ENCODE results near the gene ZFP36L2.

Gene ZFP36L2, protein sequence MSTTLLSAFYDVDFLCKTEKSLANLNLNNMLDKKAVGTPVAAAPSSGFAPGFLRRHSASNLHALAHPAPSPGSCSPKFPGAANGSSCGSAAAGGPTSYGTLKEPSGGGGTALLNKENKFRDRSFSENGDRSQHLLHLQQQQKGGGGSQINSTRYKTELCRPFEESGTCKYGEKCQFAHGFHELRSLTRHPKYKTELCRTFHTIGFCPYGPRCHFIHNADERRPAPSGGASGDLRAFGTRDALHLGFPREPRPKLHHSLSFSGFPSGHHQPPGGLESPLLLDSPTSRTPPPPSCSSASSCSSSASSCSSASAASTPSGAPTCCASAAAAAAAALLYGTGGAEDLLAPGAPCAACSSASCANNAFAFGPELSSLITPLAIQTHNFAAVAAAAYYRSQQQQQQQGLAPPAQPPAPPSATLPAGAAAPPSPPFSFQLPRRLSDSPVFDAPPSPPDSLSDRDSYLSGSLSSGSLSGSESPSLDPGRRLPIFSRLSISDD

DNA sequence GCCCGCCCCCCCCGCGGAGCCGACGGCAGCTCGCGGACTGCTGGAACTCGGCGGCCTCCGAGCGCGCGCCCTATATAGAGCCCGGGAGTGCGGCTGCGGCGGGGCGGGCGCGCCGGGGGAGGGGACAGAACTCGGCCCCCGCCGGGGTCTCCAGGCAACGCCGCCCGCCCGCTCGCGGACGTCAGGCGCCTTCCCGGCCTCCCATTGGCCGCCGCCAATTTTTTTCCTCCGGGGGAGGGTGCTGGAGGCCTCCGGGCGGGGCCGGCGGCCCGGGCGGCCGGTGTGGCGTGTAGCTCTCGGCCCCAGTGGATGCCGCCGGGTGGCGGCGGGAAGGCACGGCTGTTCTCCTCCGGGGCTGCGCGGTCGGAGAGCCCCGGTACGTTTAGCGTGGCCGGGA, at the start of gene ZFP36L2:
Gene ZFP36L2 (minus strand): TSS at position 49 of the 397 bp plus-strand sequence. CDS start 291 bp downstream, outside the sequence.
- peak; percentile 96 for DNase-seq

DNA sequence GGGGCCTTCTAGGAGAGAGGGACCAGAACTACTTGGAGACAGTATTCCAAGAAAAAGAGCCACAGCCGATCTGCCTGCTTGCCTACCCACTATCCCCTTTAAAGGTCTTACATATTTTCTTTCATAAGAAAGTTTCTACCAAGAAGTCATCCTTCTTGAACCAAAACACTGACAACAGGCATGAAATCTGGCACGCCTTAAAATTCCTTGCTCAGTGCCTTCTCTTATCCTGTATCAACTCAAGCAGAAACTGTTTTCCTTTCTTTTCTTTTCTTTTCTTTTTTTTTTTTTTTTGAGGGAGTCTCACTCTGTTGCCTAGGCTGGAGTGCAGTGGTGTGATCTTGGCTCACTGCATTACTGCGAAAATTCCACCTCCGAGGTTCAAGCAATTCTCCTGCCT, 48.3 kb upstream of the ZFP36L2 start:
- no peak for DNase-seq

DNA sequence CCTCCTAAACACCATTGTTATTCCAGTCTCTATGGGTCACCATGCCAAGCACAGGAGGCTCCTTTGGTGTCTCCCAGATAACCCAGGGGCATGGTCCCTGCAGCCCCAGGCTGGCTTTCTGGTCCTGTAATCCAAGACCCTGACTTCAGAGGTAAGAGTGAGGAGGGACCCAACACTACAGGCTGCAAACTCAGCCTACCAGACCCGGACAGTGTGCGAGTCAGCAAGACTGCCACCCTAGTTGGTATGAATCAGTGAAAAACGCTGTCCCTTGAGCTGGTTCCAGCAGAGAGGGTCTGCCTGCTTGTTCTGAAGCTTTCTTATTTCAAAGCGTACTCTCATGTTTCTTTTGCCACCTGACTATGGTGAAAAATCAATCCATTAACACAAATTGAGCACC, 47.6 kb upstream of the ZFP36L2 start:
- DNase-seq: no peak

DNA sequence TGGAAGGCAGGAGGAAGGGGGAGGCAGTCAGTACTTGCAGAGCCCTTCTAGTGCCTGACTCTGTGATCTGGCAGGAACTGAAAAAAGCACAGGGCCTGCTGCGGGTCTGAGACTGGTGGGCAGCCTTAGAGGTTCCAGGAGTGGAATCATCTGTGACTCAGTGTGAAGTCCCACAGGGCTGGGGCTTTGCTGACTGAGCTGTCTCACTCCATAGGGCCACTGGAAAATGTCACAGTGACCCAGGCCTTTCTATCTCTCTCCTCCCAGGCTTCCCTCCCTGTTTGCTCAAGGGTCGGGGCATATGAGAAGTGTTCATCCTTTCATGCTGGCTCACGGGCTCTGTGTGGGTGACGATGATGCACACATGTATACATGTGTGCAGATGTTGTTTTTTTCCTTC, 47.1 kb upstream of the ZFP36L2 start:
- no peak for DNase-seq

DNA sequence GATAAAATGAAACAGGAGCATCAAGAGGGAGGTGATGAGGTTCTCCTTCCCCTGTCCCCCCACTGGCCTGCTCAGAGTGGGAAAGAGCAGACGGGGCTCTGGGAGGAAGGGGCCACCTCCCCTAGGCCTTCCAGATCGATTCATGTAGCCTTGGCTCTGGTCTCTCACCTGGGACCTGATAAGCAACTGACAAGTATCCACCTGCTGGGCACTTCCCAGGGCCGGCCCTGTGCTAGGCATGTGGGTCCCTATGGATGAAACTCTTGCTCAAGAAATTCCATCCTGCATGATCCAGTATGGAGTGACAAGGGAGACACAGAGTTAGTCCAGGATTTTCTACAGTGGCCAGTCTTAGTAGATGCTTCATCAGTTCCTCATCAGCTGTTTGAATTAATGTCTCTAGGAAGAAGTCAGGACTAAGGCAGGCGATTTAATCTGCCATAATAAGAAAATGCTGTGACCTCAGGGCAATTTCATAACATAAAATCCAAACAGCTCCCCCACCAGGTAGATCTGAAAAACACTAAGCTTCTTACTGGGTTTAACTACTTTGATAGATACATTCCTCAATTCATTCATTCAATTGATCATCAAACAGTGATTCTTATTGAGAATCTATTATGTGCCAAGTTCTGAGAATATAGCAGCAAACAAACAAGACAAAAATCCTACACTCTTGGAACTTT, 44.7 kb upstream of the ZFP36L2 start:
- no peak for DNase-seq

DNA sequence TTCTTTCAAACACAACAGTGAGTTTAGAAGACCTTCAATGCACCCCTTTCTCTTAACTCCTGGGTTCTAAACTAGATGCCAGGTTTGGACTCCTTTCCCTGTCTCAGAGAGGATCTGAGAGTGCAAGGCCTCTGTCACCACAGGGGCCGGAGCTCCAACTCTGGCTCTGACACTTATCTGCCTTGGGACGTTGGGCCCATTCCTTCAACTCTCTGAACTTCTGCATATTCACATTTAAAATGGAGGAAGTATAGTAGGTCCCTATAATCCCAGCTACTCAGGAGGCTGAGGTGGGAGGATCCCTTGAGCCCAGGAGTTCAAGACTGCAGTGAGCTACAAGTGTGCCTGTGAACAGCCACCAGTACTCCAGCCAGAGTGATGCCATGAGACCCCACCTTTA, 44.1 kb upstream of the ZFP36L2 start:
- DNase-seq: no peak

DNA sequence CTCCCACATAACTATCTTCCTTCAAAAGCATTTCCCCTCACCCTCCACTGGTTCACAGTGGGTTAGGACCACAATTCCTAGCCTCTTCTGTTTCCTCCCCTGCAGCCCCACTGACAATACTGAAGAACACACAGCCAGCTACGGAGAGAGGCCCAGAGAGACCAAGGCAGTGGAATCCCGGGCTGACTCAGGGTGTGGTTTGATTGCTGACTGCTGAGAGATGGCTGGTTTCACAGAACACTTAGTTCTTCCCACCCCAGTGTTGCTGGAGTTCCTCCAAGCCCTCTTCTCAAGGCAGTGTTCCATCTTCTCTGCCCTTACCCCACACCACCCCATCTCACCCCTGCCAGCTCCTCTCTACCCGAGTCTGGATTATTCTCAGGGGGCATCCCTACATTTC, 43.3 kb upstream of the ZFP36L2 start:
- no peak for DNase-seq

DNA sequence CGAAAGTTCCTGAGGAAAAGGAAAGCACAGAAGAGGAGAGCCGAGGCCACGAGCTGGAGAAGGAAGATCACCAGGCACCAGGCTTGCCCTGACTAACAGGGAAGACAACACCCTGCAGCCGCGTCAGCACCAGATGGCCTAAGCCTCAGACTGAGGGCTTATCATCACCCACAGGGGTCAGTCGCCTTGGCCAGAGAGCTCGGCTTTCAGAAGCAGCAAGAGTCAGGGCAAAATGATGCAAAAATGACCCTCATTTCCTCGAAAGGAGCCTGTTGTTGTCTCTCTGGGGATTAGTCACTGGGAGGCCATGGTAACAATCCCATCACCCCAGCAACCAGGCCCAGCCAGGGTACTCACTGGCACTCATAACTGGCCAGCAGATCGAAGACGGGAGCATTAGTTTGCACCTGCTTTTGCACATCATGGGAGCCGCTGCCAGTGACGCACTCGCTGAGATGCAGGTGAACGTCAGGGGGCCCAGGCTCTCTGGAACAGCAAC, 42.7 kb upstream of the ZFP36L2 start:
- no peak for DNase-seq

DNA sequence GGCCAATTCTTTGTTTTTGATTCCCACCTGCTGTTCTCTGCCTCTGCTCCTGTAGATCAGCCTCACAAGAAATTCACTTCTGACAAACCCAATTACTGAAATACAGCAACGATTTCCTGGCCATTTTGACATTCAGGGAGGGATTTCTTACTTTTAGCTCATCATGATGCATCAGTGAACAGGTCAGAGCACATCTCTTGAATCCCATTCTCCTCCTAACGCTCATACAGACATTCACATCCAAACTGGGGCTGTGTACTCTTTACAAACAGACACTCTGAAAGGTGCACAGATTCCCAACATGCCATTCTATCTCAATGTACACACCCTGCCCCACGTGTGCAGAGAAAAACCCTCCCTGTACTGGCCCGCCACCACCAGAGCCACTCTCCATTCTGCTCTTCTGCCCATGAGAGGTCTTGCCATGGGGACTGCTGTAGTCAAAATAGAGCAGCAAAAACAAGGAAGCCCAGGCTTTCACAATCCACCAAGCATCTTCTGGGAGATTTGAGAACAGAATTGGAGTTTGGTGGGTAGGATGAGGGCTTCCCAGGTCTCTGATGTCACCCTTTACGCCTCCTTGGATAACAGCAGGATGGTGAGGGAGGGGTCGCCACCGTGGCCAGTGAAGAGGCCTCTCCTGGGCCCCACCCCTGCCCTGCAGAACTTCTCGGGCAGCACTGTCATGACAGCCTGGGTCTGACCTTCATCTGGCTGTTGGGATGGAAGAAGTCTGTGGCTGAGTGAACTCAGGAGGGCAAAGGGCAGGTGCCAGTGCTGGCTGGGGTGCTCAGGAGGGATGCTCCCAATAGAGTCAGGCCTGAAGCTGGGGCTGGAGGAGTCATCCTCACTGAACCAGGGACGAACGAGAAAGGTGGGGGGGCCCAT, 41.9 kb upstream of the ZFP36L2 start:
- no peak for DNase-seq

DNA sequence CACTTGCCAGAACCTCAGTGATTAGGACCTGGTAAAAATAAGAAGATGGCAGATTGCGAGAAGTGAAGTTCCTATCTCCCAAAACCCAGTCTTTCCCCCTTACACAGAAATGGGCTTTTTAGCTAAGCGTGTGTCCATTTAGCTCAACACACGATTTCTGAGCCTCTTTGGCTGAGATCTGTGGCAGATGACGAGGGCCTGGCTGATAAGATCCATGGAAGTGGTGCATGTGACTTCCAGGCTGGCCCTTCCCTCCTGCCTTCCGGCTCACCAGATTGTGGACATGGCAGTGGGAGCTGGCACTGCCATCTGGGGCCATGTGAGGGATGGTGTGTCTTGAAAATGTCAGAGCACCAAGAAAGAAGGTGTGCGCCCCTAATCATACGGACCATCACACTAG, 41.0 kb upstream of the ZFP36L2 start:
- DNase-seq: no peak

DNA sequence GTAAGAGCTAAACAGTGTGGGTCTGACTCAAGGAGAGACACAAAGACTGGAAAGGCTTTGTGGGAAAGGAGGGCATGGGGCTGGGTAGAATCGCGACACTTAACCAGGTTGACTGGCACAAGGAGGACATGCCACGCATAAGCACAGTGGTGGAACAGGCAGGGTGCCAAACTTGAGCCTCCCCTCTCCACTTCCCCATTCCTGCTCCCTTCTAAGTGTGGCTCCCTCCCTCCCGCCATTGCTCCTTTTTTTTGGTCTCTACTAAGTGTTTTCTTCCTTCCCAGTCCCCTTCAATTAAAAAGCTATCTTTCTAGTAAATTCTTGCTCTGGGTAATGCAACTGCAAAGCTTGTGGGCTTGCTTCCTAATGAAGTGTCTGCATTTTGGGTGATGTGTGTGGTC, 40.3 kb upstream of the ZFP36L2 start:
- no peak for DNase-seq

DNA sequence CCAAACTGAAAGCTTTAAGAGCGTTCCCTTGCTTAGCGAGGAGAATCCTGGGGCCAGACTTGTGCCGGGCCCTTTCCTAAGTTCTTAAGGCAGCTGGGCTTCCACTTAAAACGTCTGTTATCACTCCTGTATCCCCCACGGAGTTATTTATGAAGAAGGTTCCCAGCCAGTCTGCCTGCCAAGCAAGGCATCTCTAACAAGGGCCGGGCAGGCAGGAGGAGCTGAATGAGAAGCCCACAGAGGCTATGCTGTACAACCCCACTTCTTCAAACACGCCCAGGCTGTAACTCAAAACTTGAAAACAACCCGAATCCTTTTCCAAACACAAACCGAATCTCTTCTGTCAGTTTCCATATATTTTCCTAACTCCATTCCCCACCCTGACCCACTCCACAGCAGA, 39.0 kb upstream of the ZFP36L2 start:
- DNase-seq: no peak

DNA sequence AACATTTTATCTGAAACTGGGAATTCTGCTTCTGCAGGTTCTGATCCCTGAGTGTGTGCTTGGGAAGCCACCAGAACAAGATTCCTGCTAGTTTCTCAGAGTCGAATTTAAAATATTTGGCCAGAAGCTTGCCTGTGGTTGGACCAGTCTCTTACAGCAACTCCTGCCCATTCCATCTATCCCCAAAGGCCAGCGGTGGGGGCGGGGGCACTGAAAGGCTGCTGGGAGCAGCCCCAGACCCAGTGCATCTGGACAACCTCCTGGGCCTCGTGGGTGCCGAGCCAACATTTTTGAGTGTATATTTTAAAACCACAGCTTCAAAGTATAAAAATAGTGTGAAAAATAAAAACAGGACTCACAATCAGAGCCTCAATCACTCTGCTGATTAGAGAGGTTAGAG, 38.6 kb upstream of the ZFP36L2 start:
- DNase-seq: no peak

DNA sequence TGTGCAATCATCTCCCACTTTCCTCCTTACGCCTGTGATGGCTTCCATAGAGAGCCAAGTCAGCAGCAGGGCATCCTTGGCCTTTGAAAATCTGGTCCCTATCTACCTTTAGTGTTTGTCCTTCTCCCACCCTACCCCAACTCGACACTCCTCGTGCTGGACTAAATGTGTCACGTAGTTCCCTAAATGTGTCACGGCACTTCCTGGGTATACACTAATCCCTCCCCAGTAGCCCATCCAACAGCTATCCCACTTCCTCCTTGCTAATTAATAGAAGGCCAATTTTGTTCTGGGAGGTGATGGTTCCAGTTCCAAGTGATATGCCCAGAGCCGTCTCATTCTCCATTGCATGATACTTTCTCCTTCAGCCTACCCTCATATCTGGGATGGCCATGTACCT, 36.5 kb upstream of the ZFP36L2 start:
- no peak for DNase-seq

DNA sequence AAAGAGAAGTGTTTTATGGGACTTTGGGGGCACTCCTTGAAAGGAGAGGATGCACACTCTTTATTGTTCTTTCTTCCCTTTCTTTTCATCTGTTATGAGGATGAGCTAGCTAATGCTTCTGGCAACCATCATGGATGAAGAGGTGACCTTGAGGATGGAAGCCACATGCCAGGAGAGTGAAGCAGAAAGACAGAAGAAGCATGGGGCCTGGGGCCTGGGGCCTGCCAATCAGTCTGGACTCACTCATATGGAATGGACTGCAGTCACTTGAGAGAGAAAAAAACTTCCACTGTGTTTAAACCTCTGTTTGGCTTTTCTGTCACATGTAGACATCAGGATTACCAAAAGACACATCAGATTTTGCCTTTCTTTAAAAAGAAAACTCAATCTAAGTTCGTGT, 35.8 kb upstream of the ZFP36L2 start:
- DNase-seq: no peak

DNA sequence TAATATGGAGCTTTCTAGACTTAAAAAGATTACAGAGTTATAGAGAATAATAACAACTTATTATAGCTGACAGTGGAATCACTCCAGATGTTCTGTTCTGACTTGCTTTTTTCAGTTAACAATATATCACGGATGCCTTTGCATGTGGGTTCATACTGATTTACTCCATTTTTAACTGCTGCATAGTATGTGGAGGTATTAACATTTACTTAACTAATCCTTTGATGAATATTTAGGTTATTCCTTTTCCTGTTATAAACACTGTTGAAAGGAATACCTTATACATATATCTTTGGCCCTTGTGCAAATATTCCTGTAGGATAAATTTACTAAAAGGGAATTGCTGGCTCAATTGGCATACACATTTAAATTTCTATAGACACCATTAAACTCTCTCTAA, 33.1 kb upstream of the ZFP36L2 start:
- no peak for DNase-seq

DNA sequence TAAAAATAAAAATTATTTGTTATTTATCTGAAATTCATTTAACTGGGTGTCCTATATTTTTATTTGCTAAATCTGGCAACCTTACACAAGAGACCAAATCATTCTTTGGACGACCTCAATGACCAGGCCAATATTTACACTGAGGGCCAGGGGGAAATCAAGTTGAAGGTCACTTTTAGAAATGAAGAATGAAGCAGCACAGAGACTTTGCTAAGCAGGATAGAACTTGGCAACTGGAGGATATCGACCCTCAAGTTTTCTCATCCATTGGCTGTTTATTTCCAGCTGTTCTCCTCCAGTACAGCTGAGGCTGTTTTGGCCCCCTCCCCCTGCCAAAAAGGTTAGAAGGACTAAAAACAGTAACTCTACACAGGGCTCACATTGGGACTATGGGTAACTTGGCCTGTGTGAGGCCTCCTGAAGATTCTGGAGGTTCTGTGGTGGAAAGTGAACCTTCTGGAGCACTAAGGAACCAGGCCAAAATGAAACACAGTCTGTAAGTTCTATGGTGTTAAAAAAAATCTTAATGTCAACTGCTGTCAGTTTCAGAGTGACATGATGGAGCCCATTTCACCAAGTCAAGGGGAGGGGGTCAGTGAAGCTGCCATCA, 32.2 kb upstream of the ZFP36L2 start:
- no peak for DNase-seq

DNA sequence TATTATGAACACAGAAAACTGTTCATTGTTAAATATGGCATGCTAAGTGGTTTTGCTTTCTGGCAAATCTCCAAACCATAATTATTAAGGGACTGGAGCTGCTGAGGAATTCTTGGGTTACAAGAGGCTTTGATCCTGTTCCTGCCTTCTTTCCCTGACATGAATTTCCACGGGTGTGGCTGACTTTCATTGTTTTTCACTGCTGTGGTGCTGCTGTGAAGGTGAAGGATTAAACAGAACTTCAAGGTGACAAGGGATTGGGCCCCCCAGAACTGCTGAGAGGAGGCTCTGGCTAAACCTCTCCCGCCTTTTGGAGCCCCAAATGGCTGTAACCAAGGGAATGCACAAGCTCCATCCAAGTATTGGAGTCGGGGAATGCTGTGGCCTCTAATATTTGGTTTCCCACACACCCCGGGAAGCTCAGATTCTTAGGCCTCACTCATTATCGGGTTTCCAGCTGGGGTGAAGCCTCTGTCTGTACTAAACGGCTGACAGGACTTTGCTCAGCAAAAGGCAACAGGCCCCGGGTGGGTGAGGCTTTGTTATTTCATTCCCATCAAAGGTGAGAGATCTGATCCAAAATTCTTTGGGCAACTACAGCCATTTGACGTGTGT, 29.0 kb upstream of the ZFP36L2 start:
- no peak for DNase-seq

DNA sequence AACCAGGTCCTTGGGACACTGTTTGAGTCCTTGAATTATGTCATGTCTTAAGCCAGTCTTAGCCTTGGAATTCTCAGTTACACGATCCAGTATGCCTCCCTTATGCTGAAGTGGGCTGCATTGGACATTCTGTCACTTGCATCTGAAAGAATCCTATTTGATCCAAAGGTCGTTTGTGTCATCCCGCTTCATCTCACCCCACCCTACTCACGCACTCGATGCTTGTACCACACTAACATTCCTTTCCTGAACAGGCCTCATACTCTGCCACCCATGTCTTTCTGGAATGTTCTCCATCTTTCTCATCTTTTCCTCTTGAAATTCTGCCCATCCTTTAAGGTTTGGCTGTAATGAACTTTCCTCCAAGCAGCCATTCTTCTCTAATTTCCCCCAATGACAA, 27.9 kb upstream of the ZFP36L2 start:
- DNase-seq: no peak

DNA sequence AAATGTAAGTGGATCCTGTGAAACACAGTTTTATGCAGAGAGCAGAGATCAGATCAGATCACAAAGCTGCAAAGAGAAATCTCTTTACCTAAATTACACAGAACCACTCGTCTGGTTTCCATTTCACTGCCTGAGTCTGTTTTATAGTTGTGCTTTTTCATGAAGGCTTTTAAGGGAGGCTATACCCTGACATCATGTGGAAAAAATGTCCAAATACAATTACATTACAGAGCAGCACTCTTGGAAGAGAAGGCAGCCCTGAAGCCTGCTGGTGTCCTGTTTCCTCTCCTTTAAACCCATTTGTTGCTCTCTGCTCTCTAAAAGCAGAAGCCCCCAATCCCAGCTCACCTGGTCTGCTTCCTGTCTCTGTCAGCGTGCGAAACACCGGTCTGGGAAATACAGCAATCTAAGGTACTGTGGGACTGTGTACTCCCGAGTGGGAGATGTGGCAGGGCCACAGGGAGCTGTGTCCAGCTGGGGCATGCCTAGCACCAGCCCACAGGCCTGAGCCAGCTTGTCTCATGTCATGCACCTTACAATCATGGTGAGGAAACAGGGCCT, 24.8 kb upstream of the ZFP36L2 start:
- DNase-seq: no peak

DNA sequence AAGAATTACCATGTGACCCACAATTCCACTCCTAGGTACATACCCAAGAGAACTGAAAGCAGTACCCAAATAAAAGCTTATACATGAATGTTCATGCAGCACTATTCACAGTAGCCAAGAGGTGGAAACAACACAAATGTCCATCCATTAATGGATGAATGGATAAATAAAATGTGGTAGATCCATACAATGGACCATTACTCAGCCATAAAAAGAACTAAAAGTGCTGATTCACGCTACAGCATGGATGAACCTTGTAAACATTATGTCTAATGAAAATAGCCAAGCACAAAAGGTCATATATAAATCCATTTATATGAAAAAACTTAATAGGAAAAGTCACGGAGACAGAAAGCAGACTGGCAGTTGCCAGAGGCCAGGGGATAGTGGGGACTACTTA, 23.6 kb upstream of the ZFP36L2 start:
- DNase-seq: no peak

DNA sequence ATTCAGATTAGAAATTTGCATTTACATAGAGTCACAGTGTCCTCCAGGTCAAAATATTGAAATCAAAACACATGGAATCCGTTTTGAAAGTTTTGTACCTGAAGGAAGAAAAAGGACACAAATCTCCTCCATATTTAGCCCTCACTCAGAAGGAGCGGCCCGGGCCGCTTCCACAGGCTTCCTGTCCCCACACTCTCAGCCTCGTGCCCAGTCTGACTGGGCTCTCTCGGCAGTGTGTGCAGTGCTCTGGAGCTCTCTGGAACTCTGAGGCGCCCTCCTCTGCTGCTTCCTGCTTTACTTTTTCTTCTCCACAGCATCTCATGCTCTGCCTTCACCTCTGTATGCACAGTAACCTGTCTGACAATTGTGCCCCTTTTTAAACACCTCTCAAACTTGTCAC, 22.2 kb upstream of the ZFP36L2 start:
- no peak for DNase-seq
